ENCODE measurements around the gene SLC16A9. TPM values are rescaled to one million over a fixed set of nuclear protein-coding genes. Genes with fewer than 3 reads are reported as not detected.

The SLC16A9 gene
- total RNA-seq, 2 experiments from 2014 or later: 0.08 to 0.12 TPM

DNA sequence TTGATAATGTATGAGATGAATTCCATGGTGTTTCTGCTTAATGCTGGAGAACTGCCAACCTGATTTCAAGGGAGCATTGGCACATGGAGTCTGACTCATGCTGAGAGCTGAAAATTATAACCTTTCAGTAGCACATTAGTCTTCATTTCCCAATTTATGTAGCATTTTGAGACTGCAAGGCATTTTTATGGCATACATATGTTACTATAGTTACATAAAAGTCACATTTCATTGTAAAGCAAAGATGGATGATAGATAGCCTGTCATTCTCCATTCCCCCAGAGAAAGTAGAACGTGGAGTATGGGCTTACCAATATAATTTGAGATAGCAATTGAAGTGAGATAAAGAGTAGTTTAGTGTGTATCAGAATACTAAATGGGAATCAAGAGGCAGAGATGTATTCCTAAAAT, 103.1 kb downstream of the SLC16A9 start:
- H3K4me3 Mint-ChIP-seq: no peak overlapping the region
- no peaks in the 10 kb centered on the region for H3K4me1 Mint-ChIP-seq
- H3K9me3 Mint-ChIP-seq: no peaks in the 10 kb centered on the region
- peaks cover 9% of the 10 kb centered on the region for H3K27me3 Mint-ChIP-seq
- no peaks in the 10 kb centered on the region for H3K36me3 Mint-ChIP-seq (ENCODE audit: low read depth)
- POLR2A ChIA-PET: no interaction called here
- no peak for DNase-seq
- CTCF ChIA-PET: no interaction called here
- H3K27ac Mint-ChIP-seq: no peak overlapping the region

- no peaks in the 10 kb centered on the region for H3K4me1 Mint-ChIP-seq
- no peaks in the 10 kb centered on the region for H3K9me3 Mint-ChIP-seq
- DNase-seq: no peak
- H3K27me3 Mint-ChIP-seq: peaks cover 10% of the 10 kb centered on the region
- POLR2A ChIA-PET: no interaction called here
- H3K4me3 Mint-ChIP-seq: no peak overlapping the region
- H3K36me3 Mint-ChIP-seq (ENCODE audit: low read depth): no peaks in the 10 kb centered on the region
- no peak overlapping the region for H3K27ac Mint-ChIP-seq
- CTCF ChIA-PET: no interaction called here
Observed at GRCh38 chr10:59601985-59602384, 107.7 kb downstream of the SLC16A9 start.

Other genes with a start within 250 kb of the SLC16A9 start
- gene MRLN, start 43.6 kb upstream of the SLC16A9 start, total RNA-seq: not detected
- gene CCDC6, start 196.7 kb upstream of the SLC16A9 start, total RNA-seq: 10 to 100 TPM; 18.9 to 21.8 TPM

Measured in activated CD4-positive, alpha-beta T cell treated with anti-CD3 and anti-CD28 coated beads, Interleukin-2, amount 10 ng/mL, durations not matched to agents 7 days and 5 days (primary cell).